ENCODE data around the gene MAPKAP1.
A peak's percentile ranks its signal among the peaks of the same experiment; 100 is the strongest.

The MAPKAP1 gene

DNA sequence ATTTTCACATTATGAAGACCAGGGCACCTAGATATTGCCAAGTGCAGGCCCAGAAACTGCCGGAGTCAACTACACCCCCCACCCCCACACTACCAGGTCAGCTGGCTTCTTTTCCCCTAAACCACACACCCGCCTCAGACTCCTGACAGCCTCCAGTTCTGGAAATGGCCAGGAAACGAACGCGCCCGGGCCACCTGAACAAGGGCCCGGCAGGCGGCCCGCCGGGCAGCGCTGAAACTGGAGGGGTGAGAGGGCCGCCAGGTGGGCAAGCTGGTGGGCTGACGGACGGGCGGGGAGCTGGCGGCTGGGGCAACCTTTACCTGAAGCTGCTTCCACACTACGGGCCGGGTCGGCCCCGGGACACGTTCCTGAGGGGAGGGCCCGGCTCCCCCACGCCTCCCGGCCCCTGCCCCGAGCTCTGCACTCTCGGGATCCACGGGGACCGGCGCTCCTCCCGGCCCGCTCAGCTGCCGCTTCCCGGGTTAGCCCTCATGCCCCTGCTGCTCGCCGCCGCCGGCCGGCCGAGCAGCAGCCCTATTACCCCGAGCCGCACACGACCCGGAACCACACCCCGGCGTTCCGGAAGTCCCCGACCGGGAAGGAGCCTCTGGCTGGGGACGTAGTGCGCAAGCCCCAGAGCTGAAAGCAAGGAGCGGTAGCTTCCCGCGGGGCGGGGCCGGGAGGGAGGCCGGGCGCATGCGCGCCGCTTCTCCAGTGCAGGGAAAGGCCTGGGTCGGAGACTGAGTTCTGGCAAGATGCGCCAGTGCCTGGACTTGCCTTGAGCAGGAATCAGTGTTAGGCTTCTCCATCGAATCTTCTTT is at the start of gene MAPKAP1:
TSS of gene MAPKAP1 (minus strand) at position 558 of the 821 bp plus-strand sequence. CDS start 34,634 bp downstream, outside the sequence.
- DNase-seq (ENCODE audit: low read depth), result peak; percentile 87

DNA sequence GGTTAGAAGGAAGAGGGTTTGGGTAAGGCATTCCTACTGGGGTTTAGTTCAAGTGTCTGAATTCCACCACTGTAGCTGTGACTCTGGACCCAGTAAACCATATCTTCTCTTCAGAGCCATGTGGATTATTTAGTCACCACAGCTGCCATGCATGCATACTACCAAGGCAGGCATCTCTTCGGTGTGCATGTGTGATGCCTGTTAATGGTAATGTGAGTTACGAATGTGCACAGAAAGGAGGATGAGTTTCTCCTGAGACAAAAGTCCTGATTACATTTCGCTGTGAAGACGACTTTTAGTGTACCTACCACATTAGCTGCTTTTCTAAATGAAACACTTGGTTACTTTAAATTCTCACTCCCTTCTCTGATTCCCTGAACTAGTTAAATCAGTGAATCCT is 49.5 kb upstream of the MAPKAP1 start:
- DNase-seq (ENCODE audit: low read depth), result no peak

DNA sequence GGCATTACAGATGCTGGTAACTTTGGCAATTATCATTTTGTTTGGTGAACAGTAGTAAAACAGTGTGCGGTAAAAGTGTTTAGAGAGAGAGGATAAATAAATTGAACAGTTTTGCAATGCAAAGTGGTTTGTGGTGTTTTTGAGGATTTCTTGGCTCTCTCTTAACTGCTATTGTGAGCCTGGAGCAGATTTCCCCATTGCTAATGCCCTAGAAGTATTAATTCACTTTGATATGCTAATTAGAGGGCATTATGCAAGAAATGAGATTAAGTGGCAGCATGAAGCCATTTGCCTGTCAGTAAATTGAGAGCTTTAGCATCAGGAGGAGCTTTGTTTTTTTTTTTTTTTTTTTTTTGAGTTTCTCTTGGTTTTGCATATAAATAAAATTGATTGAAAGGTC is 48.3 kb upstream of the MAPKAP1 start:
- no peak for DNase-seq (ENCODE audit: low read depth)

DNA sequence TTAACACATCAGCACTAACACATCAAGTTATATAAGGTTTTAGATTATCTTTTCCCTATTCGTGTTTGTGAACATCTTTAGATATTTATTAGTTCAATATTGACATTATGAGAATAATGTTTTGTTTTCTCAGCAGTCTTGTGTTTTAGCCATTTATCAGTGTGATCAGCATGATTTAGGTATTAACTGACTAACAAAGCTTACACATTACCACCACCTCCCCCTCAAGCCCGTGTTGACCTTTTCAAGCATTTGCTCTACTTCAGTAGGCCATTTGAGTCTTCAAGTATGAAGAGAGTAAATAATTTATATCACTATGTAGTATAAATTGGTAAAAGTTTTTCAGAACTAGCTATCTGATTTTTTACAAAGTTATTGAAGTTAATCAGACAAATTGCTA is 47.1 kb upstream of the MAPKAP1 start:
- DNase-seq (ENCODE audit: low read depth), result no peak

DNA sequence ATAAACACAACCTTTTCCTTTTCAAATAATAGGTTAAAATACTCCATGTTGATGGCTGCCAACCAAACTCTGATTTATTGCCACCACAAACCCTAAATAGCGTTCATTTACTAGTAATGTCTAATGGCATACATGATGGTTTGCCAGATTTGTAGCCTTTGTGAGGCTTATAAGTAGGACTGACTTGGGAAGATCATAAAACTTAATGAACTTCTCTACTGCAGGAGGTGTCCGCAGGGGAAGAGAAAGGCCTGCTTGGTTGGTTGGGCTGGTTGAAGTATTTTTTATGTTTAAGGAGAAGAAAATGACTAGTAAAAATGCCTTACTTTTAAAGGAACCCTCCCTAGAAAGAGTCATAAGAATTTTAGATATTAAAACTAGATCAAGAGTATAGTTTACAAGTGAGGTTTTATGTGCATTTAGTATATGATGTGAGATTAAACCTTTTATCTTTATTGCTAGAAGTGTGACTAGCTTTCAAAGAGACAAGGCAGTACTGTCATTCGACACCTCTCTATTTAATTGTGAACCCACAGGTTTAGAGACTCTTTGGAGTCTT is 45.1 kb upstream of the MAPKAP1 start:
- no peak for DNase-seq (ENCODE audit: low read depth)

DNA sequence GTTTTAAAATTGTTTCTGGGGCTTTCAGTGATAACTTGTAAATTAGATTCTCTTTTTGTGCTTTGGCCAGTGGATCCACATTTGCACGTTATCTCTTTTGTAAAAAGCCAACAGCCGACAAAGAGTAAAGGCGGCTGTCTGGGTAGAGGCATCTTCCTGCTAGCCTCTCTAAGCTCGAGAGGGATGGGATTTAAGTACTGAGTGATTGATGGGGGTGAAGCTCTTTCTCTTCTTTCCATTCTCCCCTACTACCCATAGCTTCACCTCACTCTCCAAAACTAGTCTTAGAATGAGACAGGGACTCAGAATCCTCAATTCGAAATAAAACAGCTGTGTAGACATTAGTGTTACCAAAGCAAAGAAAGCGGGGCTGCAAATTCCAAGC is 43.6 kb upstream of the MAPKAP1 start:
- no peak for DNase-seq (ENCODE audit: low read depth)

DNA sequence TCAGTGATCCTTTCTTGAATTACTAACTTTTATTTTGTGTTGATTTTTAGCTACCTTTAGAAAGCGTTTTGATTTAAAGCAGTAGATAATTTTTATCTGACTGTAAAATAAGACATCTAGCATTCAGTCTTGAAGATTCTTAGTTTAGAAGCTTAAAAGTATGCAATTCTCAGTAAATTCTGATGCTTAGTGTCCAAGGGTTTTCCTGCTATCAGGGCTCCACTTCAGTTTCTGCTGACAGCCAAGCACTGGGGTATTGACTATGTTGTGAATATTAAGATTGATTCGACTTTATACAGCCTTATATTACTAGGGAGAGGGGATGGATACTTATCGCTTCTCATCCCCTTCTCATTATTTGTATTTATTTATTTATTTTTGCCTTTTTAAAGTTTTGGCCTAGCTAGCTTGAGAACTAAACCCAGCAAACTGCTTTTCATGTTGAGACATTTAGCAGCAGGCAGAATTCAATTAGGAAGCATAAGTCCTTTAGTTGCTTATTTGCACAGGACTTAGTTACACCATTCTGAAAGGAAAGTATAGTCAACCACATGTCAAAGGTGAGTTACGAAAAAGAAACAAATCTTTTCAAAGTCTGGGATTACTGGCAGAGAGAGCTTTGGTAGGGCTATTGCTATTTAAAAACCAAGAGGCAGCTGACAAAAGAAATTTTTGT is 43.1 kb upstream of the MAPKAP1 start:
- no peak for DNase-seq (ENCODE audit: low read depth)

DNA sequence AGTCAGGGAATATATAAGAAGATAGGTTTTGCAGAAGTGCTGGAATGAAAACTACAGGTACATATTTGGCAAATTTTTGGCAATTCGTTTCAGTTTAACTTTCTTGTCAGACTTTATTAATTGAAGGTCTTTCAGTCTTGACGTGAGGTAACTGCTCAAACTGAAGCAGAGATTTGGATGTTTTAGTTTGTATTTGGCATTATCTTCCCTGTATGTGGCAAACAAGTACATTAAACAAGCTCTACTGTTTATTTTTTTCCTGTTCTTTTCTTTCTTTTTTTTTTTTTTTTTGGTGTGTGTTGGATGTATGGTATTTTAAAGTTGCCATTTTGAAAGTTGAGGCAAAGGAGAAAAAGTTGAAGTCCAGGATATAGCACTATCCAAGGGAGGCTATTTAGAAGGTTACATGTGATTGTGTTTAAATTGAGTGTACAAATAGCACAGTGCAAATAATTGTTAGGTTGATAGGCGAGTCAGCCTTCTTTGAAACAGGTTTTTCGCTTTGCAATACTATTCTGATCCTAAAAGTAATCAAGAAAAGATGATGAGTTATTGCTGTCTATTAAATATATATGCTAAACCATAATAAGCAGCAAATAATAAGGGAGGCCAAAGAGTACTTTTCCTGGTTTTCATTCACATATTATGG is 42.4 kb upstream of the MAPKAP1 start:
- DNase-seq (ENCODE audit: low read depth), result no peak

DNA sequence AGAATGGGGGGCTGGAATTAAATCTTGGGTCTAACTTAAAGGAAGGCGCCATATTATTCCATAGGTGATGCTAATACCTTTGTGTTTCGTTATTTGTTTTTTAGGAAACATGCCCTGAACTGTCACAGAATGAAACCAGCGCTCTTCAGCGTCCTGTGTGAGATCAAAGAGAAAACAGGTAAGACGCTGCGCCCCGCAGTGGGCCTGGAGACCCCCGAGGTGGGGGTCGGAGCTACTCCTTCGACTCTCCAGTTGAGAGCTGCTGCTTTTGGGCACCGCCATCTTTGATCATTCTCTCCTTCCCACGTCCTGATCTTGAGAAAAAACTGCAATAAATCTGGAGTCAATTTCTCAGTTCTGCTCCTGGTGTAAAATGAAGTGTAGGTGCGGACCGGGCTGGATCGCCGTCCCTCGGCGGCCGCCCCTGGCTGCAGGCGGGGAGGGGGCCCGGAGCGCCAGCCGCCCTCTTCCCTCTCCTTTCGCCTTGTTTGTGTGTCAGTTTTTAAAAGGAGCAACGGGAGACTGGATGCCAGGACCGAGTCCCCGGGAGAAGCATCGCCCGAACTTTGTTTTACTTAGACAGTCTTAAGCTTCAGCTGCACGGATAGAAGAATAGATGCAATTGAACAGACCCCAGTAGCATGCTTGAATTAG is 41.6 kb upstream of the MAPKAP1 start:
- DNase-seq (ENCODE audit: low read depth), result no peak

DNA sequence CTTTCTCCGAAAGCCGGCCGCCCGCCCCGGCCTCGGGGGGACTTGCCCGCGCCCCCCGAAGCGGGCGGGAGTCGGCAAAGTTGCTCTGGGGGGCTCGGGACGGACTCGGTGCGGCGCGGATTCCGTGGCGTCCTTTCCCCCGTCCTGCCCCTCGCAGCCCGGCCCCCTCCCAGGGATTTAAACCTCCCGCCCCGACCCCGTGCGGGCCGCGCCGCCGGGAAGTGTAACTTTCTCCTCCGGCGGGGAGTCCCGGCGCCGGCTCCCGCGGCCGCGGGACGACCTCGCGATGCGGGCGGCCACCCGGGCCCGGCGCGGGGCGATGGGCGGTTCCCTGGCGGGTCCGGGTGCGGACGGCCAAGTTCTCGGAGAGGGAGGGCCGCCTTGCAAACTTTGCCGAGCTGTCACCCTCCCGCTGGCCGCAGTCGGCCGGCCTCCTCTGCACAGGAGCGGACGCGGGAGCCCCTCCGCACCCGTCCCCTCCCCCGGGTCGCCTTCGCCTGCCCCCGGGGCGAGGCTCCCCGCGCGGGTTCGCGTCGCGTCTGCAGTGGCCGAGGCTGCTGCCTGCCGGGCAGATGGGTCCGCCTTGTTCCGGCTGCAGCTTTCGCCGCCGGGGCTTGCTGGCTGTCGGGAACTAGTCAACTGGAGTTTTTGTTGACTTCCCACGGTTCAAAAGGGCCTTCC is 40.9 kb upstream of the MAPKAP1 start:
- DNase-seq (ENCODE audit: low read depth), result peak; percentile 7

DNA sequence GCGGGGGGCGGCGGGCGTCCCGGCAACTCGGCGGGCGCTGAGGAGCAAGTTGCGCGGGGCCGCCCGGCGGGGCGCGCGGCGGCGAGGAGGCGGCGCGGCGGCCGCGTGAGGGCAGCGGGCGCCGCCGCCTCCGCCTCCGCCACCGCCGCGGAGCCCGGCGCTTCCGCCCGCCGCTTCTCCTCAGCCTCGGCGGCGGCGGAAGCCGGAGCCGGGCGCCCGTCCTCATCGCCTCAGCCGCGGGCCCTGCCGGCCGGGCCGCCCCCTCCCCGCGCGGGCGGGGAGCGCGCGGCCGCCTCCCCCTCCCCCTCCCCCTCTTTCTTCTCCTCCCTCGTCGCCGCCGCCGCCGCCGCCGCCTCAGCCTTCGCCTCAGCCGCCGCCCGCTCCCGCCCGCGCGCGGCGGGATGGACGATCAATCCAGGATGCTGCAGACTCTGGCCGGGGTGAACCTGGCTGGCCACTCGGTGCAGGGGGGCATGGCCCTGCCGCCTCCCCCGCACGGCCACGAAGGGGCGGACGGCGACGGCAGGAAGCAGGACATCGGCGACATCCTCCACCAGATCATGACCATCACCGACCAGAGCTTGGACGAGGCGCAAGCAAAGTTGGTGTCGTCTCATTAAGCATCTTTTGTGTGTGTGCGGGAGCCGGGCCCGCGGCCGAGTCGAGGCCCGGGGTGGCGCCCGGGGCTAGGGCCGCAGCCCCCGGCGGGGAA is 40.2 kb upstream of the MAPKAP1 start, which contains the start of gene PBX3:
TSS of gene PBX3 (plus strand) at position 321 of the 712 bp plus-strand sequence.
- DNase-seq (ENCODE audit: low read depth), result peak; percentile 40

DNA sequence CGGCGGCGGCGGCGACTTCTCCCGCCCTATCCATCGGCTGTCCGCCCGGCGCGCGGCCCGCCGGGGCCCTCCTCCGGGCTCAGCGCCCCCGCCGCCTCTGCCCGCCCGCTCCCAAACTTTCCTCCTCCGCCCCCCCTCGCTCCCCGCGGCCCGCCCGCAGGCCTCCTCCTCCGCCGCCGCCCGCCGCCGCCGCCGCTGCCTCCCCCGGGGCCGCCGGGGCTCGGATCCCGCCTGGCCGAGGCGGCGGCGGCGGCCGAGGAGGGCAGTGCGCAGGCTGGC is 39.7 kb upstream of the MAPKAP1 start:
- DNase-seq (ENCODE audit: low read depth), result no peak

DNA sequence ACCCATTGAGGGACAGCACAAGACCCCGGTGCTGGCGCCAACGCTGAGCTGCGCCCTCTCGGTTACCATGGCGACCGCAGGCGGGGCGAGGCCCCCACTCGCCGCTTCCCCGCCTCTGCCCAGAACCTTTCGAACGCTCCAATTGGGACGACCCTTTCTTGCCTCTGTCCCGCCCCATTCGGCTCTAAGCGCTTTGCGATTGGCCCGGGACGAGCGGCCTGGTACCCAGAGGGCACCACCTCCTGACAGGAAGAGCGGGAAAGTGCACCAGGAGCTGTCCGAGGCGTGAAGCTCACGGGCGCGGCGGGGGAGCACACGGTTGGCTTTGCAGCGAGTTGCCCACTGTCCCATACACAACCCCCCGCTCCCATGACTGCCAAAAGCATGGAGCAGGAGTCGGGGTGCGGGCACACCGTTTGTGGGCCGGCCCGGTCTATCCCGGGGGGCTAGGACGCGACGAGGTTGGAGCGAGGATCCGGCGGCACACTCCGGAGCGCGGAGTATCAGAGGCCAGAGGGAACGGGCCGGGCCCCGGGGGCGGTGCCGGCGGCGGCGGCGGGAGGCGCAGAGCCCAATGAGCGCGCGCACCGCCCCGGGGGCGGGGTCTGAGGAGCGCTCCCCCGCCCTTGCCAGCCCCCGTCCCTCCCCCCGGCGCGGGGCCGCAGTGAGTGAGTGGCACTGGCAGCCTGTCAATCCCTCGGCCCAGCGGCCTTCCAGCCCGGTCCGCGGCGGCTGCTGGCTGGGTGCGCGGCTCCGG is 39.2 kb upstream of the MAPKAP1 start:
- peak; percentile 87 for DNase-seq (ENCODE audit: low read depth)

DNA sequence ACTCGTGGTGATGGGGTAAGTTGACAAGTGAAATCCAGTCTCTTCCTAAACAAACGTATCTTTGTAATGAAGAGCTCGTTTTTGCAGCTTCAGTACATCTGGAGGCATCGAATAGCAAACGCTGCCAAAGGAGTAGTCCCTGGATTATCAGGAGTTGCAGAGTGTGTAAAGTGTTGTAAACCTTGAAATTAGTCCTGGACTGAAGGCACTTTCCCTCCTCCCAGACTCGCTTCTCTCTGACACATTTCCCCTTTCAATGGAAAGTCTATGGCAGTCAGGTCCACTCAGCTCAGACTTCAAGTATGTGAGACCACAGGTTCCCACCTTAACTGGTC is 38.6 kb upstream of the MAPKAP1 start:
- no peak for DNase-seq (ENCODE audit: low read depth)

DNA sequence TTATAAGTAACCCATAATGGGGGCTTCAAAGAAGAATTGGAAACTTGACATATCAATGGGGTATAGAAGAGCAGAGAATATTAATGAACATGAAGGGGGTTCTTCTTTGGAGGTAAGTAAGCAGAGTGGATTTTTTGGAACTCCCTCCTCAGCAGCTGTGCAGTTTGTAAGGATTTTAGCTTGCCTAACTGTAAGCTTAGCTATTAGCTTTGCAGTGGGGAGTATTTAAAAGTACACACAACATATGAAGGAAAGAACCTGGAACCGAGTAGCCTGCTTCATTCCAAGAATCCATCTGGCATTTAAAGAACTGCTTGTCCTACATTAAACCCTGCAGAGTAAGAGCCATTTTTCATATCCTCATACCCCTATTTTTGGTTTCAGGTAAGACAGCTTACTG is 38.0 kb upstream of the MAPKAP1 start:
- no peak for DNase-seq (ENCODE audit: low read depth)

DNA sequence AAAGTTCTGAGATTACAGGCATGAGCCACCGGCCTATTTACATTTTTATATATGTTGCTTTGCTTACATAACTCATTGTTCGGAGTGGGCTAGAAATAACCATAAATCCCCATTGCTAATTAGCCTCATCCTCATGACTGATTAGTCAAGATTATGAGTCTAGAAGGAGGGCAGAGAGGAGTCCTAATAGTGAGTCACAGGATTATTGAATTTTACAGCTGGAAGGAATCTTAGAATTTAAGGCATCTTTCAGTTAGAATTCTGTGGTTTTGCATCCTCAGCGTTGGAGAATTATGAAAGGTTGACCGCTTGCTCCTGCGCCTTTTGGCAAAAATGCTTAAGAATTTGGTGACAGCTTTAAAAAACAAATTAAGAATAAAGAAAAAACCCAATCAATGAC is 37.6 kb upstream of the MAPKAP1 start:
- no peak for DNase-seq (ENCODE audit: low read depth)

DNA sequence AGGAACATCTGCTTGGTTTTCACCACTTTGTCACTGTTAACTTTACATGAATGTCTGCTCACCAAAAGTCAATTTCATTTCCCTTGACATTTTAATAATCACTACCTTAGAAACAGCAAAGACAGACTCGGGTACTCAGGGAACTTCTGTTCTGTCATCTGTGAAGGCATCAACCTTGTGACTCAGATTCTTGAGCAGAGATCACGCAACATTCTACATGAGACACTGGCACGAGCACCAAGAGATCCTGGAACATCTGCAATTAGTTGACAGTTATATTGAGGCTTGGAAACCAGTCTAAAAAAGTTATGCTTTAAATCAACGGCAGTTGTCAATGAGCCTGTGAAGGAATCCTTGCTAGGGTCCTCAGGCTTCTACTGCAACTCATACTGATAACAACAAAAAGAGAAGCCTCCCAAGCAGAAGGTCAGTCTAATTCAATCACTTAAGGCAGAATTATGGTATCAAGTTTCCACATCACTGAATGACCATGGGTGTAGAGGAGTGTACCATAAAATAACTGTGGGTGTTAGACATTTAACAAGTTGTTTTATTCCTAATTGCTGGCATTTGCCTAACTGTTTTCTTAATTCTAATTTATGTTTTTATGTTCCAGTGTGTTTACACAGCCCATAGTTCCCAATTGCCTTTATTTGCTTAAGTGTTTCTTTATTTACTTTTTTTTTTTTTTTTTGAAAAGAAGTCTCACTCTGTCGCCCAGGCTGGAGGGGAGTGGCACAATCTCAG is 36.8 kb upstream of the MAPKAP1 start:
- DNase-seq (ENCODE audit: low read depth), result no peak

DNA sequence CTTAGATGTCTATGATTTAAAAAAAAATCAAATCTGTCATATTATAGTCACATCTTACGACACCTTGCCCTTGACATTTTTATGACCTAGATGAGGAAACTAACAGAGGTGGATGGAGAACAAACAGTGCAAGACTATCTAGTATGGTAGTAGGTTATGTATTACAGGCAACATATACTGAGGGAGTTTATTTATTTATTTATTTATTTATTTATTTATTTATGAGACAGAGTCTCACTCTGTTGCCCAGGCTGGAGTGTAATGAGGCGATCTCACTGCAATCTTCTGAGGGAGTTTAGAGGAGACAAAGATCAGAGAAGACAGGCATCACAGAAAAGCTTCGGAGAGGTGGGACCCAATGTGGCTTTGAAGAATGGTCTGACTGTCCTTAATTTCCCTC is 35.6 kb upstream of the MAPKAP1 start:
- no peak for DNase-seq (ENCODE audit: low read depth)

DNA sequence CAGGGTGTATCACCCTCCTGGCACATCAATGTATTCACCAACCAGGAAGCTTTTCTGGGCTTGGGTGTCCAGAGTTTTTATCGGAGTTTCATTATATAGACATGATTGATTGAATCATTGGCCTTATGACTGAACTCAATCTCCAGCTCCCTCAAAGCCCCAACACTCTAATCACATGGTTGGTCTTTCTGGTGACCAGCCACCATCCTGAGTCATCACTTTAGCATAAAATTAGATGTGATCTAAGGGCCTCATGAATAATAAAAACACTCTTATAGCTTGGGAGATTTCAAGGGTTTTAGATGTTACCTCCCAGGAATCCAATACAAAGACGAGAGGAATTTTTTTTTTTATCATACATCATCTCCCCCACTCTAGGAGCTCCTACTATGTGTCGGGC is 32.4 kb upstream of the MAPKAP1 start:
- no peak for DNase-seq (ENCODE audit: low read depth)

DNA sequence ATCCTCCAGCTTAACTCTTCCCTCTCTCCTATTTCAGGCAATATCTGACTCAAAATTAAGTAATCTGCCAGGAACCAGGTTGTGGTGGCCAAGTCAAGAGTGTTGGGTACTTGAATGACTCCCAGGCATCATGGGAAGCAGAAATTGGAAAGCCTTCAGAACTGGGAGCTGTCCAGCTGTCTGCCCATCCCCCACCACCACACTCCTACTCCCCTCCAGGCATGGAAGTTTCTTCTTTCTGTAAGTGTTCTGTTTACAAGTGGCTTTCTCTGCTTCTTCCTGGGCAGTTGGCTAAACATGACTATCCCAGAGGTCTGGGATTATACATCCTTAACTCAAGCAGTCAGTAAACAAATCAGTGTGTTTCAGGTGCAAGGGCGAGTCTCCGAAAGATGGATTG is 25.6 kb upstream of the MAPKAP1 start:
- DNase-seq (ENCODE audit: low read depth), result no peak
